Caco-2 (cell line): ENCODE results near the gene TSEN34. TPM values are rescaled to one million over a fixed set of nuclear protein-coding genes. Genes with fewer than 3 reads are reported as not detected.
"Not testable (repeated sequence)": the region's sequence is repeated elsewhere in the genome, so short reads cannot be mapped to it uniquely, and the experiment has no call there.

Experiments
- BruUV-seq: library from RNA; stranded (reverse); fragments of 400-500 nt; replicated peaks from 2 replicates; lab custom pipeline; 2021; lab: Mats Ljungman, UMichigan
- CTCF ChIA-PET: fragments of 300-600 bp; sonication (Branson Sonifier 250); formaldehyde crosslinking; loops from one replicate; lab custom pipeline; 2022; ENCODE audit warnings: antibody characterized with exemption; lab: Charles Lee
- POLR2A ChIA-PET: fragments of 300-600 bp; sonication (Branson Sonifier 250); formaldehyde crosslinking; loops from one replicate; lab custom pipeline; 2022; ENCODE audit warnings: antibody characterized with exemption; lab: Charles Lee
- DNase-seq, 2 experiments: peaks; one replicate each; pipeline versions ENCODE4 v3.0.0 to v3.0.0-alpha.2; 2020 to 2022
- H3K27me3 ChIP-seq: replicated peaks from 2 replicates; pipeline ENCODE4 v1.6.0; 2011; ENCODE audit warnings: low read length; ENCODE audit not compliant: control insufficient read depth, insufficient read depth
- H3K36me3 ChIP-seq: 2 replicates; pipeline ENCODE4 v1.5.1; 2011; ENCODE audit warnings: low read length; ENCODE audit not compliant: control insufficient read depth, insufficient read depth
- H3K4me1 ChIP-seq: fragments of 250-450 bp; sonication (Bioruptor Pico); 2 replicates; pipeline ENCODE4 v1.5.1; 2020; ENCODE audit warnings: mild to moderate bottlenecking
- H3K4me3 ChIP-seq: 2 replicates; pipeline ENCODE4 v1.5.1; 2011; ENCODE audit warnings: low read depth, mild to moderate bottlenecking, control low read depth, low read length
- H3K9me3 ChIP-seq: fragments of 250-450 bp; sonication (Bioruptor Pico); 2 replicates; pipeline ENCODE4 v1.5.1; 2020; ENCODE audit warnings: mild to moderate bottlenecking, moderate library complexity
- H3K27ac Mint-ChIP-seq: one replicate; pipeline ENCODE4 v1.8.0; 2022; ENCODE audit warnings: mixed read lengths; ENCODE audit not compliant: unreplicated experiment
- H3K27me3 Mint-ChIP-seq: one replicate; pipeline ENCODE4 v1.8.0; 2022; ENCODE audit warnings: mixed read lengths; ENCODE audit not compliant: insufficient read depth, unreplicated experiment
- H3K36me3 Mint-ChIP-seq: one replicate; pipeline ENCODE4 v1.8.0; 2022; ENCODE audit warnings: mild to moderate bottlenecking, mixed read lengths; ENCODE audit not compliant: insufficient read depth, unreplicated experiment
- H3K4me1 Mint-ChIP-seq: one replicate; pipeline ENCODE4 v1.8.0; 2022; ENCODE audit warnings: low read depth, mixed read lengths; ENCODE audit not compliant: unreplicated experiment
- H3K4me3 Mint-ChIP-seq: one replicate; pipeline ENCODE4 v1.8.0; 2022; ENCODE audit warnings: mild to moderate bottlenecking, moderate library complexity, mixed read lengths; ENCODE audit not compliant: unreplicated experiment
- H3K9me3 Mint-ChIP-seq: one replicate; pipeline ENCODE4 v1.8.0; 2022; ENCODE audit warnings: mixed read lengths; ENCODE audit not compliant: unreplicated experiment
- CTCF ChIP-seq, 2 experiments: fragments of 200-600 bp in 1 of 2; IDR thresholded peaks; 1 replicate in 1 of 2; 2 replicates in 1 of 2; pipeline versions ENCODE4 v1.5.1 to v1.8.0; 2011 to 2022; ENCODE audit warnings: antibody characterized with exemption in 1 of 2, control low read depth in 1 of 2, inconsistent platforms in 1 of 2, low read depth in 1 of 2, low read length in 1 of 2, mild to moderate bottlenecking in 1 of 2, moderate library complexity in 1 of 2; ENCODE audit not compliant: insufficient read depth in 1 of 2, severe bottlenecking in 1 of 2, unreplicated experiment in 1 of 2
- intact Hi-C: fragments of 100-400 bp; cut with micrococcal nuclease; formaldehyde crosslinking; loops from one replicate; pipeline ENCODE4 v1.10.0; 2022; ENCODE audit not compliant: unreplicated experiment
- total RNA-seq: library from RNA; stranded (reverse); gene quantifications from 2 replicates; pipeline ENCODE4 v1.2.3, GENCODE V29; 2022

TSEN34 gene
- total RNA-seq, 1 experiment from 2014 or later, result 42.6 TPM

- DNase-seq, result no peak
- H3K9me3 Mint-ChIP-seq, result no peaks in the 10 kb centered on the region
- no peak for TF ChIP-seq CTCF (IDR thresholded peaks at IDR 0.05; ENCODE audit: insufficient read depth in 1 of 2, low read depth in 1 of 2, low read length in 1 of 2, severe bottlenecking in 1 of 2, unreplicated experiment in 1 of 2)
- peaks cover 75% of the 10 kb centered on the region for H3K36me3 Mint-ChIP-seq
- no peaks in the 10 kb centered on the region for H3K9me3 ChIP-seq
- peak overlapping the region; percentile 97 for H3K4me3 ChIP-seq
- H3K4me1 ChIP-seq, result 0 out of 2 replicates have a peak, but pooled peaks cover 6% of the 10 kb centered on the region
- peak overlapping the region; percentile 85 for H3K4me3 Mint-ChIP-seq
- CTCF ChIA-PET, result interaction anchor here (2.0 kb wide), 1 partner anchor 19 kb away, joined by 10 read pairs; the partner anchor contains the start of gene TMC4
- BruUV-seq, result no TSS peak
- no peaks in the 10 kb centered on the region; the same call in 1 of the 2 replicates for H3K36me3 ChIP-seq
- H3K4me1 Mint-ChIP-seq, result peaks cover 28% of the 10 kb centered on the region
- H3K27ac Mint-ChIP-seq, result peak overlapping the region; percentile 98
- no peaks in the 10 kb centered on the region for H3K27me3 Mint-ChIP-seq
- POLR2A ChIA-PET, result interaction anchor here (0.5 to 5.7 kb wide), 6 partner anchors 8 to 1510 kb away, joined by 4 to 98 read pairs (median 38); partner anchors contain the start of genes CNOT3, RPS9 and TMC4
- no peaks in the 10 kb centered on the region for H3K27me3 ChIP-seq
- intact Hi-C loops, result loop anchor here (5.0 kb wide), 1 partner anchor 270 kb away; the partner anchor contains the start of gene LENG9
Observed at GRCh38 chr19:54191811-54192453, 824 bp downstream of the TSEN34 start.

GRCh38 chr19:54193011-54193410 is 1.9 kb downstream of the TSEN34 start:
- Mint-ChIP-seq H3K4me3 (peak overlapping the region; percentile 85), H3K27me3 (no peaks in the 10 kb centered on the region), H3K9me3 (no peaks in the 10 kb centered on the region), H3K36me3 (peaks cover 69% of the 10 kb centered on the region), H3K4me1 (peaks cover 19% of the 10 kb centered on the region), H3K27ac (peak overlapping the region; percentile 98)
- POLR2A ChIA-PET, result interaction anchor here (5.7 kb wide), 1 partner anchor 7 kb away, joined by 98 read pairs; the partner anchor contains the start of gene RPS9
- no peak for TF ChIP-seq CTCF (IDR thresholded peaks at IDR 0.05; ENCODE audit: insufficient read depth in 1 of 2, low read depth in 1 of 2, low read length in 1 of 2, severe bottlenecking in 1 of 2, unreplicated experiment in 1 of 2)
- H3K4me1 ChIP-seq, result 0 out of 2 replicates have a peak, but pooled peaks cover 1% of the 10 kb centered on the region
- H3K9me3 ChIP-seq, result no peaks in the 10 kb centered on the region
- DNase-seq, result no peak
- H3K36me3 ChIP-seq, result no peaks in the 10 kb centered on the region; the same call in 1 of the 2 replicates
- no peaks in the 10 kb centered on the region for H3K27me3 ChIP-seq
- no TSS peak for BruUV-seq
- no peak overlapping the region for H3K4me3 ChIP-seq
- intact Hi-C loops, result loop anchor here (5.0 kb wide), 1 partner anchor 269 kb away; the partner anchor contains the start of gene LENG9
- CTCF ChIA-PET, result no interaction called here

GRCh38 chr19:54194463-54194862 is 3.4 kb downstream of the TSEN34 start:
- H3K4me3 ChIP-seq, DNase-seq, H3K4me3 Mint-ChIP-seq, H3K27me3 ChIP-seq, CTCF ChIA-PET, H3K27me3 Mint-ChIP-seq, H3K27ac Mint-ChIP-seq, H3K9me3 ChIP-seq, H3K36me3 ChIP-seq, H3K9me3 Mint-ChIP-seq, POLR2A ChIA-PET, BruUV-seq, H3K4me1 ChIP-seq: not testable (repeated sequence)
- Mint-ChIP-seq H3K36me3 (peaks cover 64% of the 10 kb centered on the region), H3K4me1 (peaks cover 19% of the 10 kb centered on the region)
- intact Hi-C loops, result loop anchor here (5.0 kb wide), 1 partner anchor 268 kb away; the partner anchor contains the start of gene LENG9
